Stimulated activated CD8-positive, alpha-beta memory T cell treated with anti-CD3 and anti-CD28 coated beads, Interleukin-12 subunit alpha, Interleukin-12 subunit beta, amount 100 ng/mL, for 24 hours (primary cell): ENCODE results near the gene MEIS2.

Experiments
- DNase-seq: peaks from one replicate; pipeline ENCODE4 v3.0.0-alpha.2; 2020; ENCODE audit errors: extremely low read depth

MEIS2 gene

DNA sequence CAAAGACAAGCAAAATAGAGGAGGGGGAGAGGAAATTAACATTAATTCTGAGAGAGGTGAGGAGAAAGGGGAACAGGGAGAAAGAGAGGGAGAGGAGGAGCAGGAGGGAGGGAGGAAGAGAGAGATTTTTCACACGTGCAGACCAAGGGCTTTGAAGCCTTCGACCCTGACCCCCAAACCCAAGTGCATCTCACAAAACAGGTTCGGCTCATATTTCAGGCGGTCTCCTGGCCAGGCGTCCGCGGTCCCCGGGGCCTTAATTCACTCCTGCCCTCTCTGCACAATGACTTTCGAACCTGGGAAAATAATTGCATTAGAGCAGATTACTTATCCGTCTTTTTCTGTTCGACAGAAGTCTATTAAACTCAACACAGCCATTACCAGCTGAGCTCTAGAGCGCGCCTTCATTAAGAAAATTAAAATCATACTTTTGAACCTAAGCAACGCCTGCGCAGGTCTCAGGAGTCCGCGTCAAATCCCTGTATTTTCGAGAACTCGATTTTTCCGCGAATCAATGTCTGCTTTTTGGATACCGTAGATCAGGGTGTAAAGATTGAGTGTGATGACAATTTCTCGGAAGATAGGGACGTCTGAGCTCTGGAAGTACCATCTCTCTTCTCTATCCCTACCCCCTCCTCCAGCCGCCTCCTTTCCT lies 220.7 kb downstream of the MEIS2 start:
- no peak for DNase-seq

DNA sequence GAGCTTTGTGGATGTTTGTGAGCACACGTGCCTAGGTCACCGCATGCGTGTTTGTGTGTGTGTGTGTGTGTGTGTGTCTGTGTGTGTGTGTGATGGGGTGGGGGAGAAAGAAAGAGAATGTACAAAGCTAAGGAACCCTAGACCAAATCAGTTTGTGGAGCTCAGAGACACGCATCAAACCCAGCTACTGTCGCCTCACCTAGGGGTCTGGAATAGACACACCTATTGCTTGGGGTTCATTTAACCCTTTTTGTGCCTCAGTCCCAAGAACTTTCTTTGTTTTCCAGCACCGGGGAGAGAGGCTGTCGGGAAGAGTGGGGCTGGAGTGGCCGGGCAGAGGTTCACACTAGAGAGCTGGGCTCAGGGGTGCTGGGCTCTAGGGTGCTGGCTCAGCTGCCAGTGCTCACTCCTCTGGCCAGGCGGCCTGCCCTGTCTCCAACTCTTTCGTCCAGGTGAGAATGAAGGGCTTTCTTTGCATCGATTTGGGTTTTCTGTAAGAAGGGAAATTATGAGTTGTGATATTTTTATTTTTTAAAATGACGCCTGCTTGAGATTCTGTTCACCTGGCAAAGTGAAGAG lies 221.6 kb downstream of the MEIS2 start:
- no peak for DNase-seq

DNA sequence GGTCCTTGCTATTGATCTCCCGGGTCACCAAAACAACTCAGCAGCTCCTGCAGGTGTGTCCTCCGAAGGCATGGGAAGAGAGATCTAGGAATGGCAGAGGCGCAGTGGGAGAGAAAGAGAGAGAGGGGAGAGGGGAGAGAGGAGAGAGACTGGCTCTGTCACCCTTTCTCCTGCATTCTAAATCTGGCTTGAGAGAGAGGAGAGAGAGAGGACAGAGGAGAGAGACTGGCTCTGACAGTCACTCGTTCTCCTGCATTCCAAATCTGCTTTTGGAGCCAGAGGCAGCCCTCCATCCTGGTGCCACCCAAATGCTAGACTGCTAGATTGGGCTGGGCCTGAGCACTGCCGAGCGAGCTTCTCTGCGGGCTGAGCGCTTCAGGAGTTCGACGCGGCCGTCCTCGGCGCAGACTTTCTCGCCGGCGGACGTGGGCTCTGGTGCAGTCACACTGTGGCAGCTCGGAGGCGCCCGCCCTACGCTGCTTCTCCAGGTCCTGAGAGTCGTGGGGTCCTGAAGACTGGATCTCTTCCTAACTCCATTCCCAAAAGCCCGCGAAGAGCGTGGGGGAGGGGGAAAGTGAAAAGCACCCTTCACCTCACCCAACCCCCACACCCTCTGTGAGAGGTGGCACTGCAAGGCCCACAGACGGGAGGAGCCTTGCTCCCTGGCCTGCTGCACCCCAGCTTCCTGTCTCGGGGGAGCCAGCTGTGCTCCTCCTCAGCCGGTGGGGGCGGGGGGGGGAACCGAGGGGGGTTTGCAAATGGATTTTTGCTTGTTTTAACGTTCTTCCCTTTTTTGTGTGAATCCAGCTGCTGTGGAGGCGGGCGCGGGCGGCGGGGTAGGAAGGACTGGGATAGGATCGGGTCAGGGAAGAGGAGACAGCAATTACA lies 222.3 kb downstream of the MEIS2 start:
- no peak for DNase-seq

- DNase-seq = no peak
Measured at GRCh38 chr15:36877294-36877693, 223.1 kb downstream of the MEIS2 start.

GRCh38 chr15:36875740-36876334 lies 224.5 kb downstream of the MEIS2 start:
- DNase-seq = no peak

GRCh38 chr15:36874930-36875329 lies 225.4 kb downstream of the MEIS2 start:
- no peak for DNase-seq

DNA sequence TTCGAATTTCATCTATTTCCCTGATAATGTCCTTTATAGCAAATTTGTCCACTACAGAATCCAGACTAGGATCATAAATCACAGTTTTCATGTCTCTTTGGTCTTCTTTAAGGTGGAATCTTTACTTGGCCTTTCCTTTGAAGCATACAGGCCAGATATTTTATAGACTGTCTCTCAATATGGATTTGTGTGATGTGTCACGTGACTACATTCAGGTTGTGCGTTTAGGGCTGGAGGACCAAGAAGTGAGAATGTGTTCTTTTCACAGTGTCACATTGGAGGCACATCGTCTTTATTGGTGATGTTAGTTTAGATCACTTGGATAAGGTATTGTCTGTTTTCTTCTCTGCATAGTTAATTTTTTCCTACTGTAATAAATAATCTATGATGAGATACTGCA lies 232.9 kb downstream of the MEIS2 start:
- no peak for DNase-seq

DNA sequence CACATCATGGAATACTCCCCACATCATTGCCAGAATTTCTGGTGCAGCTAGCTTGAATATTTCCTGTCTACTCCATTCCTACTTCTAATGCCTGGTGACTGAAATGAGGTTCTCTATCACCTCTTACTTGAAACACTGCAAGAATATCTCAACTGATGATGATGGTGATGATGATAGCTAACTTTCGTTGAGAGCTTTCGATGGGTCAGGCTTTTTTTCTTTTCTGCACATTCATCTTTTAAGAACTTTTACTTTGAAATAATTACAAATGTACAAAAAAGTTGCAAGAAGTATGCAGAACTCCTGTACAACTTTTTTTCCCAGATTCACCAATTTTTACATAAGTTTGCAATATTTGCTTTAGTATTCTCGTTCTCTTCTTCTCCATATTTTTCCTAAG lies 233.5 kb downstream of the MEIS2 start:
- no peak for DNase-seq

- no peak for DNase-seq
Measured at GRCh38 chr15:36863570-36863969, 236.8 kb downstream of the MEIS2 start.

GRCh38 chr15:36860792-36861191 lies 239.6 kb downstream of the MEIS2 start:
- no peak for DNase-seq

- no peak for DNase-seq
Measured at GRCh38 chr15:36858423-36858822, 241.9 kb downstream of the MEIS2 start.

- no peak for DNase-seq
Measured at GRCh38 chr15:36856339-36856973, 243.9 kb downstream of the MEIS2 start.

DNA sequence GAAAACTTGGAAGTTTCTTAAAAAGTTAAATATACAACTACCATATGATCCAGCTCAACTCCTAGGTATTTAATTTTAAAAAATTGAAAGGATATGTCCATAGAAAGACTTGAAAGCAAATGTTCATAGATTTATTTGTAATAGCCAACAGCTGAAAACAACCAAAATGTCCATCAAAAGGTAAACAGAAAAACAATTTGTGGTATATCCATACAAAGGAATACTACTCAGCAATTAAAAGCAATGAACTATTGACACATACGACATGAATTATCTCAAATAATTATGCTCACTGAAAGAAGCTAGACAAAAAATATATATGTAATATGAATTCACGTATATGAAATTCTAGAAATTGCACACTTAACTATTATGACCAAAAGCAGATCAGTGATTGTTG lies 249.5 kb downstream of the MEIS2 start:
- DNase-seq = no peak

- DNase-seq = no peak
Measured at GRCh38 chr15:36845270-36845669, 255.1 kb downstream of the MEIS2 start.

GRCh38 chr15:36844534-36844998 lies 255.8 kb downstream of the MEIS2 start:
- DNase-seq = no peak

DNA sequence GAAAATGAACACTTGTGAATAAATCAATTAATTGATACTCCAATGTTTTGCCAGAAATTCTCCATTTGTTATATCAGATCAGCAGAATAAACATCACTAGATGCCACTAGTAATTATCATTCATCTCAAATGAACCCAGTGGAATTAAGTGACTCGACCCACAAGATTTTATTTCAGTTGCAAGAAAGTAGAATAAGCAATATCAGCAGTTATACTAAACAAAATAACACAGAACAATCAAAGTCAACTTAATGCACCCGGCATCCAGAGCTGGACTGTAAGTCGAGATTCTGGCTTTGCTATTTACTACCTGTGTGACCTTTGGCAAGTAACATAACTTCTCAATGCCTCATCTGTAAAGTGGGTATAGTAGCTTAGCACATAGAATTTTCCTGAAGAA lies 256.5 kb downstream of the MEIS2 start:
- DNase-seq = no peak

DNA sequence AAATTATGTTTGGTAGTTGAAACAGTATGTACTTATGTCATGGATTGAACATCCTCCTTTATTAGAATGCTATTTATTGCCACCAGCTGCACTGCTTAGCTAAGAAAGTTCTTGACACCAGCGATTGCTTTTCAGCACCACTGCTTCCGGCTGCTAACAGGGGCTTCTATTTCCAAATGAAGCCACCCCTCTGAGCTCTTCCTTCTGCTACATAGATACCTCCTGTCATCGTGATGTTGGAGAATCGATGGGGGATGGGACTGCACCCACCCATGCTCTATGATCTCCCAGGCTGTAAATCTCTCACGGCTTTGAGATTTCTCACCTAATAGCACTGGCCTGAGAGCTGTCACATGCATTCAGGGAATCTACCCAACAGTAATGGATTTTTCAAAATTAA lies 259.2 kb downstream of the MEIS2 start:
- no peak for DNase-seq
